ENCODE data around the gene ALAD.

Gene ALAD

GRCh38 chr9:113345190-113345589 lies 55.9 kb downstream of the ALAD start:
- no peak for DNase-seq

GRCh38 chr9:113343732-113344231 lies 57.3 kb downstream of the ALAD start:
- DNase-seq = peak; percentile 65 to 74 (median 71)

- no peak for DNase-seq
Observed at GRCh38 chr9:113341712-113342410, 59.2 kb downstream of the ALAD start.

- peak; percentile 84 to 93 (median 92) for DNase-seq
Observed at GRCh38 chr9:113340011-113340699, 60.9 kb downstream of the ALAD start, which contains the start of gene WDR31. Gene WDR31 (minus strand): TSS chr9:113340275. CDS start chr9:113332022, 8,253 bp downstream.

DNA sequence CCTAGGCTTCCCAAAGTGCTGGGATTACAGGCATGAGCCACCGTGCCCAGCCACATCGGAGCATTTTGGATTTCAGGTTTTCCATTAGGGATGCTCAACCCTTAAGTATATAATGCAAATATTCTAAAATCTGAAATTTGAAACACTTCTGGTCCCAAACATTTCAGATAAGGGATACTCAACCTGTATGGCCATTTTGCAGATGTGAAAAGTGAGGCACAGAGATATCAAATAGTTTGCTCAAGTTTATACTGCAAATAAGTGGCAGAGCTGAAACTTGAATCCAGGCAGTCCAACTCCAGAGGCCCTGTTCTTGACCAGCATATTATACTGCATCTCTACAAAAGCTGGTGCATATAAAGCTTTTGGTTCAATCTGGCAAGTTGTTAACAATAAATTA lies 63.4 kb downstream of the ALAD start:
- DNase-seq = no peak
